Measurements from ENCODE around the gene SLC25A30.
"Not testable (repeated sequence)": the region's sequence is repeated elsewhere in the genome, so short reads cannot be mapped to it uniquely, and the experiment has no call there.

SLC25A30 gene

DNA sequence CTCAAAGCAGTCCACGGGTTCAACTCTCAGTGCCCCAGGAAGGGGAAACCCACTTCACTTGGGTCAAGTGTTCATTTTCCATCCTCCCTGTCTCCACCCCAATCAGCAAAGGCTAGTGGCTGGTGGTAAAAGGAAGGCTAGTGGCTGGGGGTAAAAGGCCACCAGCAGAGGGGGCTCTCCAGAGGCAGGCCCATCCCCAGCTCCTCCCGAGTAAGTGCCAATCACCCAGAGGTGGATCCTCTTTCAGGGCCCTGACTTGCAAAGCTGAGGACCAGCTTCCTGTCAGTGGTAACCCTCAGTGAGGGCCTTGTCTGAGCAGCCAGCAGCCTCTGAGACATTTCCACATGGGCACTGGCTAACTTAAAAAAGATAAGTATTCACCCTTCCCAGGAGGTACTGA, 55.2 kb downstream of the SLC25A30 start:
- no peak for DNase-seq

DNA sequence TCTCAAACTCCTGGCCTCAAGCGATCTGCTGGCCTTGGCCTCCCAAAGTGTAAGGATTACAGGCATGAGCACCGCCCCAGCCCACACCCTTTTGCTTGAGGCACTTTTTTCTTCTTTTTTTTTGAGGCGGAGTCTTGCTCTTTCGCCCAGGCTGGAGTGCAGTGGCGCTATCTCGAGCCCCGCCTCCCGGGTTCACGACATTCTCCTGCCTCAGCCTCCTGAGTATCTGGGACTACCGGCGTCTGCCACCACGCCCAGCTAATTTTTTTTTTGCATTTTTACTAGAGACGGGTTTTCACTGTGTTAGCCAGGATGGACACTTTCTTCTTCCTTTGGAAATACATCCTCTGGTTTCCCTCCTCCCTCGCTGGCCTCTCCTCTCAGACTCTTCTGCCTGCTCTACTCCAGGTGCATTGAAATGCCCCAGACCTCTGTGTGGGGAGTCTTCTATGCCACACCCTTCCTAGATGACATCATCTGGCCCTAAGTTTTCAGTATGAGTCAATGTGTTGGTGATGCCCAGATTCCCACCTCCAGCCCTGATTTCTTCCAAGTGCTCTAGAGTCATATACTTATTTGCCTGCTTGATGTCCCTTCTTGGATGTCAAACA, 56.5 kb downstream of the SLC25A30 start:
- no peak for DNase-seq

GRCh38 chr13:45356966-45357672, 61.1 kb downstream of the SLC25A30 start:
- DNase-seq = no peak

DNA sequence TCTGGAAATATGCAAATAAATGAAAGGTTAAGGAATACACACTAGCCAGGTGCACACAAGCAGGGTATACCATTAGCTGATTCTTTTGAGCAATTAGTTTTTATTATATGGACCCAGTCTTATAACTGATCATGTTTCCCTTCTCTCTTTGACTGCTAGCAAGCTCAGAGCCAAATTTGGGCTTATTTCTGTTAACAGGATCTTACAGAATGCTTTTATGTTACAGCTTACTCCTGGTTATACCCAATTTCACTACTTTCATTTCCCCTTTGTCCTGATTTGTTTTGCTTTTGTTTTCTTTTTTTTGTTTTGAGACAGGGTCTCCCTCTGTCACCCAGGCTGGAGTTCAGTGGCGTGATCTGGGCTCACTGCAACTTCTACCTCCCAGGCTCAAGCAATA, 64.3 kb downstream of the SLC25A30 start:
- no peak for DNase-seq

GRCh38 chr13:45352031-45352430, 66.1 kb downstream of the SLC25A30 start:
- DNase-seq = no peak

DNA sequence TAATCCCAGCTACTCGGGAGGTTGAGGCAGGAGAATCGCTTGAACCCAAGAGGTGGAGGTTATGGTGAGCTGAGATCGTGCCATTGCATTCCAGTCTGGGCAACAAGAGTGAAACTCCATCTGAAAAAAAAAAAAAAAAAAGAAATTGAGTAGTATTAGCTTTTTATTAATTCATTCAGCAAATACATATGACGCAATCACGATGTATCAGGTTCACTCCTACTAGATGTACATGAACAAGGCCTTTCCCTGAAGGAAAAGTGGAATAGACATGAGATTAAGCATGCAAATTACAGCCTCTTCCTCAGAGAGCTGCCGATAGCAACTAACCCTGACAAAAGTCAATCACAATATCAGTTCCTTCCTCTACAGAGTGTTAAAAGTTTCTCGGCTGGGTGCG, 68.0 kb downstream of the SLC25A30 start:
- DNase-seq = no peak

DNA sequence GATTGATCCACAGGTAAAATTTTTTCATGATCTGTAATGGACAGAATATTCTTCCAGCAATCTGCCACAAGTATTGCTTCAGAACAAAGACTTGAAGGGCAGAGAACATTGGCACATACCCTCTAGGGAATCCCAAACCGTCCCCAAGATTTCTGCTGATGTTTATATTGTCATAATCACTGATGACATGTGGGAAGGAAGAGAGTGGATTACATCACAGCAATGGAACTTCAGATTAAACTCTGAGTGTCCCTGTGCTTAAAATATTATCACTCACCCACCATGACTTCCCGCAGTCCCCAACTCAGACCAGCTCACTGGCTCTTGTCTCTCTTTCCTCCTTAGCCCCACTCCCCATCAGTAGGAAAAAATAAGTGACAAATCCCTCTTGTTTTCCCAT, 68.7 kb downstream of the SLC25A30 start:
- no peak for DNase-seq

- DNase-seq = not testable (repeated sequence)
Observed at GRCh38 chr13:45344064-45344463, 74.1 kb downstream of the SLC25A30 start.

Measured in SW 1271 (cell line).